HG03066 (cell line): Measurements from ENCODE around the gene SLC28A3.

ENCODE experiments used
- ATAC-seq: cut with Tn5 transposase; IDR thresholded peaks from one replicate; pipeline ENCODE4 v1.9.1; 2021; ENCODE audit warnings: low read depth; ENCODE audit not compliant: unreplicated experiment

Gene SLC28A3

DNA sequence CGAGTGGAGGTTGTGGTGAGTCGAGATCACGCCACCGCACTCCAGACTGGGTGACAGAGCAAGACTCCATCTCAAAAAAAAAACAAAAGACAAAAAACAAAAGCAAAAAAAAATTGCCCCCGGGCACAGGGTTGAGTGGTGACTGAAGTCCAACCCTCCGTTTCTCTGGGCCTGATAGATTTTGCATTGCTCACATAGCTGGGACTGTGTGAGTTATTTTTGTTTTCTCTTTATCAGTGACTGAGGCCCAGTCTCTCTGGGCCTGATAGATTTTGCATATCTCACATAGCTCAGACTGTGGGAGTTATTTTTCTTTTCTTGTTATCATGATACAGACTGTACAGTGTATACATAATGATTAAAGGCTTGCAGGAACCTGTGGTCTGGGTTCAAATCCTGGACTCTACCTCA is 2.6 kb upstream of the SLC28A3 start:
- ATAC-seq, result no peak

GRCh38 chr9:84339962-84340361 is 596 bp downstream of the SLC28A3 start:
- ATAC-seq, result no peak

- ATAC-seq, result no peak
These were observed 1.1 kb downstream of the SLC28A3 start for GRCh38 chr9:84339503-84339902.

DNA sequence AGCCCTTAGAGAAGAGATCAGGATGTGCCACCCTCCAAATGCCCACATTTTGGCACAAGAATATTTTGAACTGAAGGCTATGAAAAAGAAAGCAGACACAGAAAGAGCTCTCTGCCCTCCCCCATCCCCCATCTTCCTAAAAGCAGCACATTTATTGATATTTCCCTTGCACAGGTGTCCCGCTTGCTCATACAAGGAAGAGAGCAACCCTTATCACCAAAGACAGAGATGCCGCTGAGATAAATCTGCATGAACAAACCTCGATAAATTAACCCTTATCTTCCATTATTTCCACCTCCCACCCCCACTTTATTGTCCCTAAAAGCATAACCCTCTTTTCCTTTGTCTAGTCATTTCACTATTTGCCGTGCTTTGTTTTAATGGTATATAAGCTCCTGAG is 1.8 kb downstream of the SLC28A3 start:
- no peak for ATAC-seq

GRCh38 chr9:84337252-84337651 is 3.3 kb downstream of the SLC28A3 start:
- ATAC-seq, result no peak

DNA sequence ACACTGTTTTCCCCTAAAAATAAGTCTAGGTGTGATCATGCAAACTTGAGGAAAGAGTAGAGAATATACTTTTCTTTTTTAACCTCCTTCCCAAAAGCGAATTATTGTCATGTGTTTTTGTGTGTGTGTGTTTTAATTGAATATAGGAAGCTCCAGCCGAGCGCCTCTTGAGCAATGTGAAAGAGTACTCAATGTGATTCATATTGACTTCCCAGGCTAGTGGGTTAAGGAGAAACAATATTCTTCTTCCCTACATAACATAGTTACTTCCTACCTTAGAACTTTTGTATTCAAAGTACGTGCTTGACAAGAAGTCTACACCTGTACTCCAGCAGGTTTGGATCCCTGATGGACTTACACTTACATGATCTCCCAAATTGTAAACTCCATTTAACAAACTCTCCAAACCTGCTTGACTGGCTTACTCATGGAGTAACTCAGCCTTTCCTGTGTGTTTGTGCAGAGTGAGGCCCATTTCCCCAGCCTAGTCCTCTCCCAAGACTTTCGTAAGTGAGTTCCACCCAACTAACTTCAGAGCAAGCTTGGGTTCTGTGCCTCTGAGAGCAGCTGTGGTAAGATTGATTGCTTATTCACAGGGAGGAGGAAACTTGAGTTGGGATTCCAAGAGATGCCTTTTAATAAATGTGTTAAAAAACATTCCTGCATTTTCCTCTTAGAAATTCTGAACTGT is 9.3 kb downstream of the SLC28A3 start:
- no peak for ATAC-seq

GRCh38 chr9:84330246-84330645 is 10.3 kb downstream of the SLC28A3 start:
- no peak for ATAC-seq

DNA sequence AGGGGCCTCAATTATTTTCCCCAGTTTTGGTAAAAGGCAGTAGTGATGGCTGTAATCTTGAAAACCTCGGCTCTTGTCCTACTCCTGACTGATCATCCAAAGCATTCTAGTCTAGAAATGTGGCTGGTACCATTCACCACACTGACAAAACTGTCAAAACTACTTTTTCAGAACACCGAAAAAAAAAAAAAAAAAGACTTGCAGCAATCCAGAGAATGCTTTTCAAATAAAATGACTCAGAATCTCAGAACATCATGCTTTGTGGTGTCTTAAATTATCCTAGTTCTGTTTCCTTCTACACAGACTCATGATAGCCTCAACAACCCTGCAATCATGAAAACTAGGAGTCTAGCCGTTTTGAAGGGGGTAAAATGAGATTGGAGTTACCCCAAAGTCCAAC is 13.4 kb downstream of the SLC28A3 start:
- ATAC-seq, result no peak

GRCh38 chr9:84325347-84325973 is 15.1 kb downstream of the SLC28A3 start:
- ATAC-seq, result no peak

- no peak for ATAC-seq
These were observed 15.7 kb downstream of the SLC28A3 start for GRCh38 chr9:84324811-84325210.

DNA sequence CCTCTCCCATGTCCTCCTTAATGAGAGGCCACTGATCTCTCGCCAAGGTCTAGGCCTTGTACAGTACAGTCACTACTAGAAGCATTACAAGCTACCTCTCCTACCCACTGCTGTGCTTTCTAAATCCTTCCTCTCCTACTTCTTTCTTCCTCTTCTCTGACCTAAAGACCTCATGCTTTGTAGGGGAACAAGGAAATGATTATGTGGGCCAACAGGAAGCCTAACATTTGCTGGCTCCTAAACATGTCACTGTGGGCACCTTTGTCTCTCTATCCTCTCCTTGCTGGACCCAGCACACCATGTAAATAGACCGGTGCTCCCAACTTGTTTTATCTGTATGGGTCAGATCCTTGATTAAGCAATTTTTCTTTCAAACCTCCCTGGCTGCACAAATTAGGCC is 16.7 kb downstream of the SLC28A3 start:
- ATAC-seq, result no peak

DNA sequence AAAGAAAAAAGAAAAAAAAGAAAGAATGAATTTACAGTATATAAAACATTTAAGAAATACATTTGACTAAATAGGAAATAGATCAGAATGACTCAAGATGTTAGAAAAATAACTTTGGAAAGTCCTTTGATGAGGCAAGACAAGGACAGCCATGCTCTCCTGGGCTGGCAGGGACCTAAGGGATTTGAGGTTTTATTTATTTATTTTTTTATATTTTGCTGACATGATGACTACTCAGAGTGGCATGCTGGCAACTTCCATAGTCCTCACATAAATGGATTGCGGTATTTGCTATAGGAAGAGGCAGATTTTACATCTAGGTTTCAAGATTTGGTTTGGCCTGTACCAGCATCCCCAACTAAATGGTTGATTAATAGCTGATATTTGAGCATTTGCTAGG is 17.7 kb downstream of the SLC28A3 start:
- no peak for ATAC-seq

DNA sequence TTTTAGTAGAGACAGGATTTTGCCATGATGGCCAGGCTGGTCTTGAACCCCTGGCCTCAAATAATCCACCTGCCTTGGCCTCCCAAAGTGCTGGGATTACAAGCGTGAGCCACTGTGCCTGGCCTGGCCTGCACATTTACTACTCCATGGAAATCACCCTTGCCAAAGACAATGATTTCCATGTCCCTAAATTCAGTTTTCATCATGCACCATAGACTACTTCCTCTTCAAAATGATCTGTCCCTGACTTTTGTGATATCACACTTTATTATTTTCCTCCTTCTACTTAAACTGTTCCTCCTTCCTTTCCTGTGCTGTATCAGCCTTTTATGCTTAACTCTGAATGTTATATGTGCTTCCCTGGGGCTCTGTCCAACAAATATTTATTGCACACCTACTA is 20.3 kb downstream of the SLC28A3 start:
- ATAC-seq, result no peak

- ATAC-seq, result no peak
These were observed 20.9 kb downstream of the SLC28A3 start for GRCh38 chr9:84319632-84320031.

- no peak for ATAC-seq
These were observed 21.6 kb downstream of the SLC28A3 start for GRCh38 chr9:84318981-84319380.

DNA sequence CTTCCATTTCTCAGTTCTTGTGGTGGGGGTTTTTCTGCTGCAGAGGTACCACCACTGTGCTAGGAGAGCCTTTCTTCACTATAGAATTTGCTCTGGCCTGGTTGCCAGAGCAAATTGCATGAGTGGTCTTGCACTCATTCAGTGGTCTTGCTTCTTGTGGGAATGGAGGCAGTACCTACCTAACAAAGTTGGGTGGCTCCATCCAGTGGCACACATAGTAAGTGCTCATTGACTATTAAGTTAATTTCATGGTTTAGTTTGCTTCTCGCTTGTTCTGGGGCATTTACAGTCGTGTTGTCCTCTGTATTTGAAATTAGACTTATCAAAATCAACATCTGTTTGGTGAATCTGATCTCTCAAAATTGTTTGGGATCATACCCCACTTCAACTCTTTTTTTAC is 23.0 kb downstream of the SLC28A3 start:
- ATAC-seq, result no peak

DNA sequence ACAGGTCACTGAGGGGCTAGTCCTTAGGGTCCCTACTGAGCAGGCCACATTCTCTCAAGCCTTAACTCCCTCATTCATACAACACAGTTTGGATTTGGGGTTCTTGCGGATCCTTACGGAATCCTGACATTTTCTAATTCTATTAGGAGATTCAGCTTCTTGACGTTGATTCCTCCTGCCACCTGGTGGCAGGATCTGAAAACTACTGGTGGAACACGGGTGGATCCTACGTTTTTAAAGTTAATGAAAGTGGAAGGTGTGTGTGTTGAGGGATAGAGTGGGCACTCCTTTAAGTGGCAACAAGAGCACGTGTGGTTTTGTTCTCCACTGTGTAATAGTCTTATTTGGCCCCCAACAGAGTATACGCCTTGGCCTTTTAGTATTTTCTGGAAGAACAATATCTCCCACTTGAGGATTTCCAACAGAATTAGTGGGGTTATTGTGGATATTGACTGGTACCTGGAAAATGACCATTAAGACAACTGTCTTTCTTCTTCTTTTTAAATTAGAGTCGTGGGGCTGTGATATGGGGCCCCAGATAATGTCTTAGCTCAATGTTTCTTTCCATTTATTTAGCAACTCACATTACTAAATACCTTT is 25.2 kb downstream of the SLC28A3 start:
- ATAC-seq, result no peak

DNA sequence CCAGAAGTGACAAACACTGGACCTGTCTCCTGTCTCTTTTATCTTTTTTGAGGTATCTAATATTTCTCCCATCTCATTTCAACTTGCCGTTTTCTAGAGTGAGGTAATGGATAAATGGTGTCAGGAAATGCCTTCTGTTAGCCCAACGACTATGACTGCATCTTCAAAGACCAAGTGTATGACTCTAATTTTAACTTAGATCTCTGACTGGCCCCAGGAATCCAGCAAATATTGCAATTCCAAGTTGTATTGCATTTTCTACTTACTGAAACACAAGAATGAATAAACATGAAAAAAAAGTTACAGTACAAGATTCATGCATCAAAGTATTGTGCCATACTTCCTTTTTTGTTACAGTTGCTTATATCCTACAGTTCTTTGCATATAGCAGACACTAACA is 26.3 kb downstream of the SLC28A3 start:
- no peak for ATAC-seq

- no peak for ATAC-seq
These were observed 29.7 kb downstream of the SLC28A3 start for GRCh38 chr9:84310883-84311282.

DNA sequence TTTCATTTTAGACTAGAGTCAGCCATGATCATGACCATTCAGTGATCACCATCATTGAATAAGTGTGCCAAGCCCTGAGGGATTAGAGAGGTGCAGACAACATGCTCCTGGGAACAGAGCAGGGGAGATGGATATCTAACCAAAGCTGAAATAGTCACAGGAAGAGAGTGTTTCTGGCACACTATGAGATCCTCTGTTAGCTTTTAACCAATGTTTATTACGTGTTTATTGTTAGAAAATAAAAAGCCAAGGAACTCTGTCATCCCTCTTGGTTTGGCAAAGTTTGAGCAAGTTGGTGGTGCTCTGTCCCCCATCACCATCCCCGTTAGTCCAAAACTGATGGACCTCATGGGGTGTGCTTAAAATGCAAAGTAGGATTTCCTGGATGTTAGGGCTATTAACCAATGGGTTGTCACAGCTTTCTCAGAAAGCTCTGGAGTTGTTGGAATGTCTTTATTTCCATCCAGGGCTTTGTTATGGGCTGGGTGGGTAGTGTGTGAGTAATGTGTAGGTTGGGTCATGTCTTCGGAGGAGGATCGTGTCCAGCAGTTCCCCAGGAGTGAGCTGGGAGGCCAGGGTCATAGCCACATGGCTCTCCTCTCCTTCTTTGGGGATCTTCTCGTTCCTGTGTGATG is 34.9 kb downstream of the SLC28A3 start:
- no peak for ATAC-seq

DNA sequence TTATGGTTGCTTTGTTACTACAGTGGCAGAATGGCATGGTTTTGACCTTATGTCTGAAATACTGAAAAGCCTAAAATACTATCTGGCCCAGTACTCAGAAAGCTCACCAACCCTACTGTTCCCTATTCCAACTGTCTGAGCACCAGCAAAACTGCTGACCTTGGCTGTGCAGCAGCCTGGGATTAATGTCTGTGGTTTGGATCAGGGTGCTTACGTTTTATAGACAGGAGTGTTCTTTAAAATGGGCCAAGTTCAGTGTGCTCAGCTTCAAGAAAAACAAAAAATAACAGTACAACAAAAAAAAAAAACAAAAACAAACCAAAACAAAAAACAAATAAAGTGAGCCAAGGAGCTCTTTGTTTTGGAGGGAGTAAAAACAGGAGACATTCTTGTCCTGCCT is 36.4 kb downstream of the SLC28A3 start:
- no peak for ATAC-seq

DNA sequence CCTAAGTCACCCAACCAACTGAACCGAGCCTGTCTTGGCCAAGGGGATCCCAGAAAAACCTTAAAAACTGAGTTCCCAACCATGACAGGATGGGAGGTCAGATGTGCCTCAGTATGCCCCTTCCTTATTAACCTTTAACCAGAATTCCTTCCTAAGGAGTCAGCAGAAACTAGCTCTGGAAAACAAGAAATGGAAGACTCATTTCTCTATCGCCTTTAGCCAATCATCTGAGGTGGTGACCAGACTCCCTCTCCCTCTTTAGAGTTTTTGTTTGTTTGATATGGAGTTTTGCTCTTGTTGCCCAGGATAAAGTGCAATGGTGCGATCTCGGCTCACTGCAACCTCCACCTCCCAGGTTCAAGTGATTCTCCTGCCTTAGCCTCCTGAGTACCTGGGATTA is 37.5 kb downstream of the SLC28A3 start:
- ATAC-seq, result no peak
